Activated CD4-positive, alpha-beta T cell treated with anti-CD3 and anti-CD28 coated beads, Interleukin-2, amount 10 ng/mL, durations not matched to agents 7 days and 5 days (primary cell): ENCODE measurements around the gene OVAAL. TPM values are rescaled to one million over a fixed set of nuclear protein-coding genes. Genes with fewer than 3 reads are reported as not detected.

Experiments
- CTCF ChIA-PET: fragments of 350-600 bp; sonication (Branson Sonifier 250); formaldehyde crosslinking; loops from one replicate; lab custom pipeline; 2021; ENCODE audit warnings: antibody characterized with exemption; lab: Charles Lee
- POLR2A ChIA-PET: fragments of 350-600 bp; sonication (Branson Sonifier 250); formaldehyde crosslinking; loops from one replicate; lab custom pipeline; 2021; ENCODE audit warnings: antibody characterized with exemption; lab: Charles Lee
- DNase-seq: peaks from one replicate; pipeline ENCODE4 v3.0.0-alpha.2; 2020
- H3K27ac Mint-ChIP-seq: one replicate; pipeline ENCODE4 v1.8.0; 2021; ENCODE audit warnings: mild to moderate bottlenecking, moderate library complexity, mixed read lengths
- H3K27me3 Mint-ChIP-seq: one replicate; pipeline ENCODE4 v1.8.0; 2021; ENCODE audit warnings: mixed read lengths
- H3K36me3 Mint-ChIP-seq: one replicate; pipeline ENCODE4 v1.8.0; 2021; ENCODE audit warnings: low read depth, mixed read lengths
- H3K4me1 Mint-ChIP-seq: one replicate; pipeline ENCODE4 v1.8.0; 2021; ENCODE audit warnings: mixed read lengths
- H3K4me3 Mint-ChIP-seq: one replicate; pipeline ENCODE4 v1.8.0; 2021; ENCODE audit warnings: mild to moderate bottlenecking, moderate library complexity, mixed read lengths
- H3K9me3 Mint-ChIP-seq: one replicate; pipeline ENCODE4 v1.8.0; 2021; ENCODE audit warnings: mixed read lengths
- total RNA-seq, 2 experiments: library from RNA; stranded (reverse); gene quantifications; one replicate each; pipeline ENCODE4 v1.2.3, GENCODE V29; 2021

Gene OVAAL
- total RNA-seq, 2 experiments from 2014 or later: not detected

DNA sequence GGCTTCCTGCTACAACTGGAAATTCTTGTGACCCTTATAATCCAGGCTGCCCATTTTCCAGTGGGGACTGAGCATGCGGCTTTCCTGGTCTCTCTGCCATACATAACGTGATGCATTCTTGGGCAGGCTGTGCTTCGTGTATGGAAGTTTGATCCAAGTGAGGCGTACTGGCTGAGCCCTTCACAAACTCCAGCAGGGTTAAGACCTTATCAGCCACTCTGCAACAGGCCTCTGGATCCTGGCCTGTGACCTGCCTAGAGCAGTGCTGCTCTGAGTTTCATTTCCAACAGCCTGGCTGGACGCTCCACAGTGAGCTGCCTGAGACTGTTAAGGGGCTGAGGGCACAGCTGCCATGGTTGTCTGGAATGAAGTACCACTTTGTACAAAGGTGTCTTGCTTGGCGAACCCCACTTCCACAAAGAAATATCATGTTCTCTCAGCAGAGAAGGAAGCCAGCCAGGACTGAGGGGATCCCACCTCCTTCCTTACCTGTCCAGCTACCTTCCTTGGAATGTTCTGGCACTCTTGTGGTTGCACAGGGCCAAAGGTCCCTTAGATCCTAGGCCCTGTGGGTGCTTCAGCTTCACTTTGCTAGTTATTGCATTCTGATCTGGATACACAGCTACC is 44.6 kb downstream of the OVAAL start:
- H3K9me3 Mint-ChIP-seq: no peaks in the 10 kb centered on the region
- POLR2A ChIA-PET: no interaction called here
- H3K36me3 Mint-ChIP-seq: no peaks in the 10 kb centered on the region
- no peak overlapping the region for H3K27ac Mint-ChIP-seq
- H3K27me3 Mint-ChIP-seq: peaks cover 6% of the 10 kb centered on the region
- no peak for DNase-seq
- CTCF ChIA-PET: interaction anchor here (1.2 to 1.3 kb wide), 2 partner anchors 9 to 13 kb away, joined by 3 to 4 read pairs; no protein-coding TSS in a partner anchor
- no peak overlapping the region for H3K4me3 Mint-ChIP-seq
- H3K4me1 Mint-ChIP-seq: no peaks in the 10 kb centered on the region

DNA sequence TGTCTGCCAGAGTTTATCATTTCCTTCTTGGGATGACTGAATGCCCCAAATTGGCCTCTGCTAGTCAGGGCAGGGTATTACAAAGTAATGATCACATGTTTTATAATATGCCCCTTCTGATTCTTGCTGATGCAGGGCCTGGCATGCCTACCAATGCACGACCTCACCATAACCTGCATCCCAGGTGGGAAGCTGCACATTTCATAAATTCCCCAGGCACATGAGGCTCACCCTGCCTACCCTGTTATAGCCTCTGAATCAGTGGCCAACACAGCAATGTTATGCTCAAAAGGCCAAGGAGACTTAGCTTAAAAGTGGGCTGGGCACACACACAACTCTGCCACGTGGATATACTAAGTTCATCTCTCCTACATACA is 45.1 kb downstream of the OVAAL start:
- Mint-ChIP-seq H3K4me3 (no peak overlapping the region), H3K9me3 (no peaks in the 10 kb centered on the region), H3K4me1 (no peaks in the 10 kb centered on the region), H3K27ac (no peak overlapping the region), H3K36me3 (no peaks in the 10 kb centered on the region), H3K27me3 (peaks cover 6% of the 10 kb centered on the region)
- ChIA-PET CTCF (interaction anchor here (1.2 to 1.3 kb wide), 2 partner anchors 10 to 14 kb away, joined by 3 to 4 read pairs; no protein-coding TSS in a partner anchor), POLR2A (no interaction called here)
- no peak for DNase-seq

DNA sequence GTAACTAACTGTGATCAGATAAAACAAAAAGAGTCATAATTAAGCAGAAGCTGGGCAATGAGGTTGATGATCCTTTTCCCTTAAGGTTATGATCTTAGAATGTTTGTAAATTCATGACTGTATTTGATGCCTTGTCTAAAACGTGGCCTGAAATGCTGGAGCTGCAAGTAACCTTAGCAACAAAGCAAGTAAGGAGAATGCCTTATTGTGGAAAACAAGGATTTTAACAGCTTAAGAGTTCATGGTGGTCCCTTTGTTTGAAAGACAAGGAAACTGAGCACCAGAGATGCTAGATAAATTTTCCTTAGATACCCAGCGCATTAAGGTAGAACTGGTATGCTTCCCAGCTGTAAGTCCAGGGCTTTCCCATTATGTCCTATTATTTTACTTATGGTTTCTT is 47.4 kb downstream of the OVAAL start:
- ChIA-PET POLR2A (no interaction called here), CTCF (interaction anchor here (1.1 kb wide), 1 partner anchor 20 kb away, joined by 4 read pairs; no protein-coding TSS in a partner anchor)
- Mint-ChIP-seq H3K27me3 (peaks cover 6% of the 10 kb centered on the region), H3K9me3 (no peaks in the 10 kb centered on the region), H3K36me3 (no peaks in the 10 kb centered on the region), H3K27ac (no peak overlapping the region), H3K4me1 (peaks cover 1% of the 10 kb centered on the region), H3K4me3 (no peak overlapping the region)
- no peak for DNase-seq

DNA sequence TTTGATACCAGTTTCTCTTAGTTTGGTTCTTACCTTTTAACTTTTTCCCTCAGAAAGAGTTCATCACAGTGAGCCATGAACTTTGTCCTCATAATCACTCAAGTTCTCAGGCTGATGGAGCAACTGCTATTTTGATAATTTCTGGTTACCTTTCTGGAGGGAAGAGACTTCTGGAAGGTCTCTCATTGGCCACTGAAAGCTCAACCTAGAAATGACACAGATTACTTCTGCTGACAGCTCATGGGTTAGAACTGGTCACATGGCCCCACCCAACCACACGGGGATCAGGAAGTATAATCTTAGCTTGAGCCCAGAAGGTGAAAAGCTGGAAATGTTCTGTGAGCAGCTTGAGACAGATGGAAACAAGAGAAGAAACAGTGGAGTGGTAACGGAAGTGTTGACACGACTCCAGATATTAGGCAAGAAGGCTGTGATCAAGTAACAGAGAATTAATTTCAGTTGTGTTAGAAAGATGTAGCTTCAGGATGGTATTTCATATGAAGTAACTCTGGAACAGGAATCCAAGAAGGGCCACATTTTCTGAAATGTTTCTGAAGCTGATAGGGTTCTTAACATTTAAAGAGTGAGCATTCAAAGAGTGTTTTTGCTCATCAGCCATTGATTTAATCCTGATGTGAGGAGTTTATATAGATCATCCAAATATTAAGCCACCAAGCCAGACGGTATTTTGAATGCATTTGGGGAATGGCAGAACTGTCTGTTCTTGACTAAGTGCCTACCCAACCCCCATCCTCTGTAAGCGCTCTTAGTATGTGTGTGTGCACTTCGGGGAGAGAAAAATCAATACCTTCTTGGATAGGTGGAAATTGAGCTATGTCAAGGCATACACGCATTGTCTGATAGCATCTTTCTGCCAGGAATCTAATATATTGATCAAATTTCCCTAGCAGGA is 51.1 kb downstream of the OVAAL start:
- no peak for DNase-seq
- H3K36me3 Mint-ChIP-seq: no peaks in the 10 kb centered on the region
- H3K9me3 Mint-ChIP-seq: no peaks in the 10 kb centered on the region
- ChIA-PET POLR2A (interaction anchor here (0.6 kb wide), 2 partner anchors 8 to 72 kb away, joined by 3 to 4 read pairs; no protein-coding TSS in a partner anchor), CTCF (interaction anchor here (1.1 to 1.4 kb wide), 2 partner anchors 8 to 9 kb away, joined by 3 to 7 read pairs; no protein-coding TSS in a partner anchor)
- no peaks in the 10 kb centered on the region for H3K27me3 Mint-ChIP-seq
- H3K4me1 Mint-ChIP-seq: peaks cover 6% of the 10 kb centered on the region
- no peak overlapping the region for H3K27ac Mint-ChIP-seq
- H3K4me3 Mint-ChIP-seq: no peak overlapping the region

DNA sequence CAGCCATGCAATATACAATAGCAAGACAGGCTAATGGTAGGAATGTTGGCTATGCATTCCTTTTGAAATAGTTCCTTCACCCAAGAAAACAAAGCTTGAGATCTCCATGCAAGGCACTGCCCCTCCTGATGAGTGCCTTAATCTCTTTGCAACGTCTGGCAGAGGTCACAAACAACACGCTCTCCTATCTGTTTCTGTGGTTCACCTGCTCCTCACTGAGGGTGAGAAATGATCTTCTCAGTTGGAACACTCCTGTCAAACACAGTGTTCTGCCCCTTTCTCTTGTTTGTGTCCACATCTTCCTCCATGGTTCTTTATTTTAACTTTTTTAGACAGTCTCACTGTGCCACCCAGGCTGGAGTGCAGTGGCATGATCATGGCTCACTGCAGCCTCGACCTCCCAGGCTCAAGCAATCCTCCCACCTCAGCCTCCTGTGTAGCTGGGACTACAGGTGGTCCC is 51.8 kb downstream of the OVAAL start:
- no peak overlapping the region for H3K27ac Mint-ChIP-seq
- H3K4me3 Mint-ChIP-seq: no peak overlapping the region
- H3K27me3 Mint-ChIP-seq: no peaks in the 10 kb centered on the region
- no peaks in the 10 kb centered on the region for H3K9me3 Mint-ChIP-seq
- DNase-seq: no peak
- ChIA-PET POLR2A (interaction anchor here (0.6 kb wide), 2 partner anchors 9 to 72 kb away, joined by 3 to 4 read pairs; no protein-coding TSS in a partner anchor), CTCF (interaction anchor here (0.7 kb wide), 1 partner anchor 26 kb away, joined by 3 read pairs; no protein-coding TSS in a partner anchor)
- H3K36me3 Mint-ChIP-seq: no peaks in the 10 kb centered on the region
- H3K4me1 Mint-ChIP-seq: peaks cover 6% of the 10 kb centered on the region

DNA sequence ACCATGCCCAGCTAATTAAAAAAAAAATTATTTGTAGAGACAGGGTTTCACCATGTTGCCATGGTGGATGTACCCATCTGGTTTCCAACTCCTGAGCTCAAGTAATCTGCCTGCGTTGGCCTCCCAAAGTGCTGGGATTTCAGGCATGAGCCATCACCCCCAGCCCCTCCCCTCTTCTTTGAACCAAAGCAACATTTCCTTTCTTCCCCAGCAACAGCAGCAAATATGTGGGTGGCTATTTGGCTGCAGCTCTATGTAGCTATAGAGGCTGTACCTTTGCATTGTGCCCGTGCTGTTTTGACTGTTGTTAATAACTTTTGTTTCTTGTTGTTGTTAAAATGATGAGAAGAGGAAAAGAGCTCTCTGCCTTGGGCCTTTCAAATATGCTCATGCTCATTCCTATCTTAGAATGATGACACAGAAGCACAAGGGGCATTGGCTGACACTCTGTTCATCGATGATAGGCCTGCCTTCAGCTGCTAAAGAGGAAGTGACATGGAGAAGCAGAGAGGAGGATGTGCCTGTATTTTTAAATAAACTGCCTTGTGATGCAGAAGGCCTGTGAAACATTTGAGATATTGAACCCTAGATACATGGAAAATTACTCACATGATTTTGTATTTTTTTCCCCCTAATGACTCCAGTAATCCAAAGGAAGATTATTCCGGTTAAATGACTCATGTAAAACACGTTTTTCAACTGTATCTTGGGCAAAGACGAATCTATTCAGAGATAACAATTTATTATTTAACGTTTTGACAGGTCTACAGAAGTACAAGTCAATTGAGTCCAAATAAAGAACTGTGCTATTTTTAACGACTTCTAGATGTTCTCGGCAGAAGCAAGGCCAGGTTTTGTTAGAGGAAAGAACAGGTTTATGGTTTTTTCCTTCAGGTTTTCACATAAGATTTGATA is 52.5 kb downstream of the OVAAL start:
- POLR2A ChIA-PET: no interaction called here
- H3K36me3 Mint-ChIP-seq: no peaks in the 10 kb centered on the region
- no peak overlapping the region for H3K4me3 Mint-ChIP-seq
- H3K27ac Mint-ChIP-seq: peak overlapping the region; percentile 52
- no peaks in the 10 kb centered on the region for H3K9me3 Mint-ChIP-seq
- H3K27me3 Mint-ChIP-seq: no peaks in the 10 kb centered on the region
- CTCF ChIA-PET: interaction anchor here (0.7 kb wide), 1 partner anchor 26 kb away, joined by 3 read pairs; no protein-coding TSS in a partner anchor
- no peak for DNase-seq
- H3K4me1 Mint-ChIP-seq: peaks cover 6% of the 10 kb centered on the region

DNA sequence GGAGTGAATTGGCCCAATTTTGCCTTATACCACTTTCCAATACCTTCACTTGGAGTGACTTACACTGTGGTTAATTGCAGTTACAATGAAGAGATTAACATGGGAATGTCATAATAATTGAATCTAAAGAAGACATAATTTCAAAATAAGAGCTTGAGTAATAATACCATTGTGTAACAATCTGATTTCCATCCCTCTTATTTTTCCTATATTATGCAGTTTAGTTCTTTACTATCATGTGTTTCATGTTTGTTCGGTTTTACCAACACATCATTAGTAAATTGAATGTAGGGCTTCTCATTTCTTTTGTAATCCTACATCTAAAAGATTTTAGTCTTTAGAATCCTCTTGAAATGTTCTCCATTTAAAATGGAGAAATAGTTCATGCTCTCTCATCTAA is 53.9 kb downstream of the OVAAL start:
- Mint-ChIP-seq H3K36me3 (no peaks in the 10 kb centered on the region), H3K27ac (no peak overlapping the region), H3K9me3 (no peaks in the 10 kb centered on the region), H3K4me1 (peaks cover 6% of the 10 kb centered on the region), H3K27me3 (no peaks in the 10 kb centered on the region), H3K4me3 (no peak overlapping the region)
- POLR2A ChIA-PET: no interaction called here
- DNase-seq: no peak
- CTCF ChIA-PET: no interaction called here

DNA sequence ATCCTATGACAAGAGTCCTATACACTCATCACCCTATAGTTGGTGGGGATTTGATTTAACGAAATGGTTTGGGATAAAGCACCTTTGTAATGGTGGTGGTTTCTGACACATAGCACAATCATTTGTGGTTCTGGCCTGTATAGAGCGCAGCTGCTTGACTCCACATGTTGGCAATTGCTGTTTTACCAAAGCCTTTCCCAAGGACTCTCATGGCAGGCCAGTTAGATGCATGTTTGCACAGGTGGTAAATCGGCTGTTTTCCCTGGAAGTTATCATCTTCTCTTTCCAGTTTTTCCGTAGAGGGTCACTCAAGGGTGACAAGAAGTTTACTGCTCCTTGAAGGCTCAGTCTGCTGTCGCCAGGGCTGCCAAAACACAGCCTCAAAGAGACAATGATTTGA is 56.0 kb downstream of the OVAAL start:
- CTCF ChIA-PET: no interaction called here
- H3K27me3 Mint-ChIP-seq: no peaks in the 10 kb centered on the region

DNA sequence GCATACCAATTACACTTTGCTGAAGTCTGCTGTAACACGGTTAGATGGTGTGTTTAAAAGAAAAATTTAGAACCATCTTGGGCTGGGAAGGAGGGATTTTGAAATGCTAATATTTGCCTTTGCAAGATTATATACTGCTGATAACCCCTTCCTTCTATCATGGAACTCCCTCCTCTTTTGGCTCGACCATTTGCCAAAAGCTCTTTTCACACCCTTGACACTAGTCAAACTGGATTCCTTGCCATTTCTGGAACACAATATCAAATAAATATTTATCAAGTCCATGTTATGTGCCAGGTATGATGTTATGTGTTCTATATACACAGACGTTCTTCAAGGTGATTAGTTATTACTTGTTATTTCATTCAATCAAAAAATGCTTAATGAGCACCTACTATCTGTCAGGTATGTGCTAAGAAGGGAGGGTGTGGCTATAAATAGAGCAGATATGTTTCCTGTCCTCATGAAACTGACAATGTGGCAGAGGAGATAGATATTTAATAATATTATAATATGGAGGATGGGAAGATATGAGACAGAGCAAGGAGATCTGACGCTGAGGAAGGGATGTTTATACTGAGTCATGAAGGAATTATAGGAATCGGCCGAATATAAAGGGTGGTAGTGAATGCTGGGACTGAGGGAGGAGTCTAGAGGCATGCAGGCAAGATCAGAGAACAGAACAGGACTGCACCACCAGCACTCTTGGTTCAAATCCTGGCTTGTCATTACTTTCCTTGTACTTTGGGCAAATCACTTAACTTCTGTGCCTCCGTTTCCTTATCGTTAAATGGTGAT is 56.9 kb downstream of the OVAAL start:
- DNase-seq: no peak
- Mint-ChIP-seq H3K27ac (no peak overlapping the region), H3K4me3 (no peak overlapping the region), H3K27me3 (no peaks in the 10 kb centered on the region), H3K4me1 (peaks cover 6% of the 10 kb centered on the region), H3K36me3 (no peaks in the 10 kb centered on the region), H3K9me3 (no peaks in the 10 kb centered on the region)
- CTCF ChIA-PET: interaction anchor here (1.3 kb wide), 2 partner anchors 7 to 12 kb away, joined by 3 to 7 read pairs; no protein-coding TSS in a partner anchor
- POLR2A ChIA-PET: no interaction called here

More for the DNA sequence above, 56.0 kb downstream of the OVAAL start:
- H3K4me3 Mint-ChIP-seq: no peak overlapping the region
- POLR2A ChIA-PET: no interaction called here
- peaks cover 6% of the 10 kb centered on the region for H3K4me1 Mint-ChIP-seq
- no peaks in the 10 kb centered on the region for H3K9me3 Mint-ChIP-seq
- DNase-seq: no peak
- no peak overlapping the region for H3K27ac Mint-ChIP-seq
- H3K36me3 Mint-ChIP-seq: no peaks in the 10 kb centered on the region
